WI38 (cell line): ENCODE results near the gene MCUR1.

Experiments used
- H3K4me3 ChIP-seq: 2 replicates; pipeline ENCODE4 v1.5.1; 2011; ENCODE audit warnings: low read depth, mild to moderate bottlenecking, control low read depth, low read length
- CTCF ChIP-seq: IDR thresholded peaks from 2 replicates; pipeline ENCODE4 v1.5.1; 2012; ENCODE audit warnings: low read depth, mild to moderate bottlenecking, control low read depth, low read length

MCUR1 gene

DNA sequence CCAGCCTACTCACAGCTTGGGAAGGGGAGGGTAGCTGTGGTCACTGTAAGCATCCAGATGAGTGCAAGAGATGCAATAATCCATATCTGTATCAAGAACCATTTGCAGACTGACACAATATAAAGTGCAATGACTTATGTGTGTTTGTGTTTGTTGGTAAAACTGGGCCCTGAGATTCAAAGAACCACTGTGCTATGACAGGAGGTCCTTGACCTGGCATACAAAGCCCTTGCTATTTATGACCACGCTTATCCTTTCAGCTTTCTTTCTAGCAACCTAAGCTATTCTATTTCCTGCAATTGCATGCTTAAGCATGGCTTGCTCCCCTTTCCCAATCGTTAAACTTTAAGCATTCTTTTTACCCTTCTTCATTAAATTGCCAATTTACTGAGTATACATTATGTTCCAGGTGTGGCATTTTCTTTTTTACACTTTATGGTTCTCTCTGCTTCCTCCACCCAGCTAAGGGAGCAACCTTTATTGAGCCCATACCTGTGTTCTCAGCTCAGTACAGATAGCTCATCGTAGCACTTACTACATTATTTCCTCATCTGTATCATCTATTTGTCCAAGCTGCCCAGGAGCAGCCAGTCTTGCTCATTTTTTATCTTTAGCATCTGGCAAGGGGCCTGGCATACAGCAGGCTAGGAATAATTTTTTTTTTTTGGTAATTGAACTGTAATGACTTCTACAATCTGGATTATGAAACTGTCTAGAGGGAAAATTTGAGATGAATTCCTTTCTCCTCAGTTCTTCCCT lies 3.5 kb downstream of the MCUR1 start:
- TF ChIP-seq CTCF = no peak
- H3K4me3 ChIP-seq = no peak overlapping the region

- no peak for TF ChIP-seq CTCF
- H3K4me3 ChIP-seq = no peak overlapping the region
These were observed 5.6 kb downstream of the MCUR1 start for GRCh38 chr6:13808801-13809200.

GRCh38 chr6:13807696-13808095 lies 6.7 kb downstream of the MCUR1 start:
- H3K4me3 ChIP-seq = no peak overlapping the region
- TF ChIP-seq CTCF = no peak

GRCh38 chr6:13803581-13803980 lies 10.8 kb downstream of the MCUR1 start:
- no peak overlapping the region for H3K4me3 ChIP-seq

GRCh38 chr6:13800615-13801014 lies 13.7 kb downstream of the MCUR1 start:
- TF ChIP-seq CTCF = no peak
- no peak overlapping the region for H3K4me3 ChIP-seq

More at GRCh38 chr6:13803581-13803980, 10.8 kb downstream of the MCUR1 start:
- no peak for TF ChIP-seq CTCF

- H3K4me3 ChIP-seq = no peak overlapping the region
- no peak for TF ChIP-seq CTCF
These were observed 17.6 kb downstream of the MCUR1 start for GRCh38 chr6:13796781-13797180.

GRCh38 chr6:13795041-13795750 lies 19.2 kb downstream of the MCUR1 start:
- peak; percentile 86 for TF ChIP-seq CTCF
- H3K4me3 ChIP-seq = no peak overlapping the region
